A673 (cell line): ENCODE measurements around the gene RAB36. TPM values are rescaled to one million over a fixed set of nuclear protein-coding genes. Genes with fewer than 3 reads are reported as not detected.

Experiments used
- BruUV-seq: library from RNA; stranded (reverse); fragments of 400-500 nt; replicated peaks from 2 replicates; lab custom pipeline; 2021; lab: Mats Ljungman, UMichigan
- CTCF ChIA-PET: fragments of 300-600 bp; sonication (Branson Sonifier 250); formaldehyde crosslinking; loops from one replicate; lab custom pipeline; 2022; ENCODE audit warnings: antibody characterized with exemption; lab: Charles Lee
- POLR2A ChIA-PET: fragments of 300-600 bp; sonication (Branson Sonifier 250); formaldehyde crosslinking; loops from one replicate; lab custom pipeline; 2022; ENCODE audit warnings: antibody characterized with exemption; ENCODE audit not compliant: low non-redundant PET; lab: Charles Lee
- DNase-seq: peaks from one replicate; pipeline ENCODE4 v3.0.0-alpha.2; 2015; ENCODE audit warnings: low spot score
- H3K27ac ChIP-seq: fragments of 200-600 bp; sonication (generic); 2 replicates; pipeline ENCODE4 v1.5.1; 2016; ENCODE audit warnings: mixed run types, low read depth, mild to moderate bottlenecking, mixed read lengths, antibody characterized with exemption, low read length; ENCODE audit not compliant: poor library complexity, severe bottlenecking
- H3K27me3 ChIP-seq: fragments of 200-600 bp; sonication (generic); replicated peaks from 2 replicates; pipeline ENCODE4 v1.6.1; 2017; ENCODE audit warnings: mixed run types, low read depth, mild to moderate bottlenecking, mixed read lengths, antibody characterized with exemption, low read length; ENCODE audit not compliant: insufficient read depth, poor library complexity
- H3K36me3 ChIP-seq: fragments of 200-600 bp; sonication (generic); 2 replicates; pipeline ENCODE4 v1.6.1; 2016; ENCODE audit warnings: mixed run types, mild to moderate bottlenecking, mixed read lengths, antibody characterized with exemption, low read length; ENCODE audit not compliant: insufficient read depth, poor library complexity, severe bottlenecking
- H3K4me1 ChIP-seq: fragments of 200-600 bp; sonication (generic); 2 replicates; pipeline ENCODE4 v1.6.1; 2017; ENCODE audit warnings: mixed run types, mild to moderate bottlenecking, mixed read lengths, antibody characterized with exemption, low read length; ENCODE audit not compliant: insufficient read depth, poor library complexity, severe bottlenecking
- H3K4me3 ChIP-seq: fragments of 200-600 bp; sonication (generic); 2 replicates; pipeline ENCODE4 v1.5.1; 2016; ENCODE audit warnings: low read depth, mixed run types, mild to moderate bottlenecking, mixed read lengths, low read length; ENCODE audit not compliant: poor library complexity, severe bottlenecking
- H3K9me3 ChIP-seq: fragments of 200-600 bp; sonication (generic); 2 replicates; pipeline ENCODE4 v1.6.1; 2016; ENCODE audit warnings: mixed run types, low read depth, mild to moderate bottlenecking, mixed read lengths, antibody characterized with exemption, low read length; ENCODE audit not compliant: poor library complexity, severe bottlenecking
- EZH2 ChIP-seq: fragments of 200-600 bp; sonication (generic); IDR thresholded peaks from 2 replicates; pipeline ENCODE4 v1.6.1; 2017; ENCODE audit warnings: borderline replicate concordance, low read depth, mild to moderate bottlenecking, mixed read lengths, antibody characterized with exemption, low read length; ENCODE audit not compliant: poor library complexity, severe bottlenecking
- intact Hi-C: fragments of 100-400 bp; cut with micrococcal nuclease; formaldehyde crosslinking; loops from one replicate; pipeline ENCODE4 v1.10.0; 2022; ENCODE audit not compliant: unreplicated experiment
- total RNA-seq: library from RNA; stranded (reverse); gene quantifications from 2 replicates; pipeline ENCODE4 v1.2.3, GENCODE V29; 2021
- TF ChIP-seq, protein P1 (sequence below): fragments of 300-800, 200-600 bp; sonication (generic); conservative IDR thresholded peaks from 2 replicates; pipeline ENCODE4 v1.5.1; 2017; ENCODE audit warnings: low read depth, mild to moderate bottlenecking, antibody characterized with exemption, low read length, moderate library complexity, mixed read lengths

Gene RAB36
- total RNA-seq, 1 experiment from 2014 or later, result 4.1 TPM

DNA sequence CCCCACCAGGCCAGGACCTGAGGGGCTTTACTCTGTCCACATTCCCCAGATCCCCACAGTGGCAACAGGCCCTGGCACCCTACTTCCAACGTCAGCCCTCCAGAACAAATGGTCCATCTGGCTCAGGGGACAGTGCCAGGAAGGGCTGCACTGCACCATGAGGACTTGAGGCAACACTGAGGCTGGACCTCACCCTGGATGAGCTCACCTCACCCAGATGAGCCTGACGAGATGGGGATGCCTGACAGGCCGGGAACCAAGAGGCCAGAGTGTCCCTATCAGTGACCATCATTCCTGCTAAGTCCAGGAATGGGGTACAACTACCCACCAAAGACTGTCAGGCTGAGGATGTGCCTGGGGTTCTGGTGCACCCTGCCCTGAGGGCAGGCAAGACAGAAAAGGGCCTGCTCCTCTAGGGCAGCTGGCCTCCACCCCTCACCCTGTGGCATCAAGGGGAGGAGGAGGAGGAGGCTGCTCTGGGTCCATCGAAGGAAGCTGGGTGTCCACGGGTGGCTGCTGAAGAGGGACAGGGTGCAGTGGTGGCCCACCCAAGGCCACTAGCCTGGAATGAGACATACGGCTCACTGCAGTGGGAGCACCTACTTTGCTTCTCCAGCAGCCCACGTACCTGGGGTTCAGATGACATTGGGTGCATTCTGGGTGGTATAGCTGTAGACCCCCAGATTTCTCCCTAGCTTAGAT, 18.1 kb upstream of the RAB36 start:
- no peak for TF ChIP-seq EZH2
- TF ChIP-seq, protein P1, sequence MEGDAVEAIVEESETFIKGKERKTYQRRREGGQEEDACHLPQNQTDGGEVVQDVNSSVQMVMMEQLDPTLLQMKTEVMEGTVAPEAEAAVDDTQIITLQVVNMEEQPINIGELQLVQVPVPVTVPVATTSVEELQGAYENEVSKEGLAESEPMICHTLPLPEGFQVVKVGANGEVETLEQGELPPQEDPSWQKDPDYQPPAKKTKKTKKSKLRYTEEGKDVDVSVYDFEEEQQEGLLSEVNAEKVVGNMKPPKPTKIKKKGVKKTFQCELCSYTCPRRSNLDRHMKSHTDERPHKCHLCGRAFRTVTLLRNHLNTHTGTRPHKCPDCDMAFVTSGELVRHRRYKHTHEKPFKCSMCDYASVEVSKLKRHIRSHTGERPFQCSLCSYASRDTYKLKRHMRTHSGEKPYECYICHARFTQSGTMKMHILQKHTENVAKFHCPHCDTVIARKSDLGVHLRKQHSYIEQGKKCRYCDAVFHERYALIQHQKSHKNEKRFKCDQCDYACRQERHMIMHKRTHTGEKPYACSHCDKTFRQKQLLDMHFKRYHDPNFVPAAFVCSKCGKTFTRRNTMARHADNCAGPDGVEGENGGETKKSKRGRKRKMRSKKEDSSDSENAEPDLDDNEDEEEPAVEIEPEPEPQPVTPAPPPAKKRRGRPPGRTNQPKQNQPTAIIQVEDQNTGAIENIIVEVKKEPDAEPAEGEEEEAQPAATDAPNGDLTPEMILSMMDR, result no peak
- intact Hi-C loops, result loop anchor here (10.0 kb wide), 1 partner anchor 272 kb away; no protein-coding TSS in a partner anchor
- POLR2A ChIA-PET, result no interaction called here
- no TSS peak for BruUV-seq
- no peaks in the 10 kb centered on the region for H3K27me3 ChIP-seq
- no peak overlapping the region for H3K4me3 ChIP-seq
- no peaks in the 10 kb centered on the region for H3K36me3 ChIP-seq
- CTCF ChIA-PET, result interaction anchor here (0.6 to 3.5 kb wide), 3 partner anchors 15 to 167 kb away, joined by 5 to 38 read pairs (median 5); partner anchors contain the start of gene RSPH14
- H3K9me3 ChIP-seq, result no peaks in the 10 kb centered on the region
- H3K4me1 ChIP-seq, result no peaks in the 10 kb centered on the region
- DNase-seq, result no peak
- no peak overlapping the region for H3K27ac ChIP-seq

DNA sequence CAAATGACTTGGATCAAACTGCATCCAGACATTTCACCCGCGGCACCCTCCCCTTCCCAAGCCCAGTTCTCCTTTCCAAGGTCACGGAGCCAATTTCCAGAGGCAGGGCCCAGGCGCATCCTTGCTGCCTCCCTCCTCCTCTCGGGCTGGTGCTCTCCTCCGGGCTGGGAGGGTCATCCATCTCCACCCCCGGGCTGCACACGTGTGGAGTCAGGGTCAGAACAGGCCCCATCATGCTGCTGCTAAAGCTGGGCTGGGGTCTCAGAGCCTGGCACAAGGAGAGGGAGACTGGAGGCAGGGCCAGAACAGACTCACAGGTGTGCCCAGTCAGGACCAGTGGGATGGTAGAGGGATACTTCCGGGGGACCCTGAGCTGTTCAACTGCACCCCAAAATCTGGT, 17.5 kb upstream of the RAB36 start:
- ChIA-PET POLR2A (no interaction called here), CTCF (interaction anchor here (0.6 to 3.5 kb wide), 4 partner anchors 14 to 170 kb away, joined by 3 to 38 read pairs (median 8); partner anchors contain the start of gene RSPH14)
- no TSS peak for BruUV-seq
- no peak for DNase-seq
- no peak for TF ChIP-seq EZH2
- TF ChIP-seq, protein P1, result no peak
- Histone ChIP-seq H3K4me1 (no peaks in the 10 kb centered on the region), H3K27ac (no peak overlapping the region), H3K27me3 (no peaks in the 10 kb centered on the region), H3K4me3 (no peak overlapping the region), H3K36me3 (no peaks in the 10 kb centered on the region), H3K9me3 (no peaks in the 10 kb centered on the region)
- intact Hi-C loops, result loop anchor here (1.0 to 10.0 kb wide), 2 partner anchors 168 to 273 kb away; no protein-coding TSS in a partner anchor

DNA sequence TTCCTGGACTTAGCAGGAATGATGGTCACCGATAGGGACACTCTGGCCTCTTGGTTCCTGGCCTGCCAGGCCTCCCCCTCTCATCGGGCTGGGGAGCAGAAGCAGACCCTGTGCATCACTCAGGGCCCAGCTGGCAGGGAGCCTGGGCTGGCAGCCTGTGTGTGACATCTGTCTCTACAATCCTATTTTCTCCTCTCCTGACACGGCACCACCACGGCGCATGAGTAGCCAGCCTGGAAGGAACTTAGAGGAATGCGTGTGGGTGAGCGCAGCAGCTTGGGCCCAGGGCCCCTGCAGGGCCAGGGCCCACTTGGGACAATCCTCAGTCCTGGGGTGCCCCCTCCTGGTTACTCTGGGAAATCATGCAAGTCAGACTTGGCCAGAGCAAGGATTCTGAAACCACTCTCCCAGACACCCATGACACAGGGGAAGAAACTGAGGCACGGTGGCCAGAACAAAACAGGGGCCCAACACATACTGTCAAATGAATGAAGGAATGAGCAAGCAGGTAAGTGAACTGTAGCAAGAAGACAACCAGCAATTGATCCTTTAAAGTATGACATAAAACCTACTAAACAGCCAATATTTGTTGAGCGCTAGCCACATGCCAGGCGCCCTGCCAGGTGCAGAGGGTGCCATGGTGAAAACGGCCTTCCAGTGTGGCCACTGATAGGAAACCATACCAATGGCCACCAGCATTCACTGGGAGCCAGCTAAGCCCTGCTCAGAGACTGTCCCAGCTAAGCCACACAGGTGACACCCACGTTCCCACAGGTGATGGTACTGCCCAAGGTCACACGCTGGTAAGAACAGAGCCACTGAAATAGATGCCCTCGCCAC, 16.8 kb upstream of the RAB36 start:
- H3K36me3 ChIP-seq, result no peaks in the 10 kb centered on the region
- no peak overlapping the region for H3K4me3 ChIP-seq
- H3K9me3 ChIP-seq, result no peaks in the 10 kb centered on the region
- DNase-seq, result peak; percentile 82
- H3K27me3 ChIP-seq, result no peaks in the 10 kb centered on the region
- ChIA-PET CTCF (interaction anchor here (0.6 to 3.5 kb wide), 3 partner anchors 130 to 171 kb away, joined by 3 to 38 read pairs (median 10); no protein-coding TSS in a partner anchor), POLR2A (no interaction called here)
- H3K4me1 ChIP-seq, result no peaks in the 10 kb centered on the region
- TF ChIP-seq, protein P1, result peak; percentile 84
- no peak for TF ChIP-seq EZH2
- BruUV-seq, result no TSS peak
- H3K27ac ChIP-seq, result no peak overlapping the region
- intact Hi-C loops, result loop anchor here (1.0 to 10.0 kb wide), 2 partner anchors 169 to 274 kb away; no protein-coding TSS in a partner anchor
